Stimulated activated CD4-positive, alpha-beta T cell treated with anti-CD3 and anti-CD28 coated beads, Interleukin-2, amount 100 ng/mL, for 4 hours (primary cell): ENCODE results near the gene TYMS.

Experiments used
- DNase-seq: peaks from one replicate; pipeline ENCODE4 v3.0.0-alpha.2; 2020; ENCODE audit warnings: low read depth

Gene TYMS

DNA sequence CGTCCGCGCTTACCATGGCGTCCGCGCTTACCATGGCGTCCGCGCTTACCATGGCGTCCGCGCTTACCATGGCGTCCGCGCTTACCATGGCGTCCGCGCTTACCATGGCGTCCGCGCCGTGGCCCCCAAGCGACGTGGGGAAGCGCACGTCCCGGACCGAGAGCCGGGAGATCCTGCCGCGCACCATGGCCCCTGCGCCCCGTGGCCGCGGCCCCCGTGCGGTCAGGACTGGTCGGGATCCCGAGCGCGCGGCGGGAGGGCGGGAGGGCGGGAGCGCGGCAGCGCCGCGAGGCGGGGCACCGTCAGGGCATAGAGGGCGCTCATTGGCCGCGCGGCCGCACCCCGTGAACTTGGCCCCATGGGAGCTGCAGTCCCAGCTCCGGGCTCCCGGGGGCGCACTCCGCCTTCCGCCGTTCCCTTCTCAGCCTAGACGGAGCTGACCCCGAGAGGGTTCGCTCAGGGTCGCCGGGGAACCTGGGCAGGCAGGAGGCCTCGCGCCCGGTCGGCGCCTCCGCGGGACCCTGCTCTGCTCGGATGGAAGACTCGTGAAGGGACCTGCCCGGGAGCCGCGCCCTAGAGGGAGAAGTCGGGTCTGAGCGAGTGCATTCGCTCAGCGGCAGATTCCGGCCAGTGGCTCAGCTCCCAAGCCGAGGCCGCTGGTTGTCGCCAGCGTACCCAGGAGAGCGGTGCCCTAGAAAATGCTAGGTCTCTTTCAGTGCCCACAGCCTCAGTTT lies 55.1 kb downstream of the TYMS start, which contains the start of gene ENOSF1:
Gene ENOSF1, minus strand, starts transcription at position 230 of the 734 bp plus-strand sequence. Its CDS starts 43 bp downstream, at position 187.
- peak; percentile 76 for DNase-seq

DNA sequence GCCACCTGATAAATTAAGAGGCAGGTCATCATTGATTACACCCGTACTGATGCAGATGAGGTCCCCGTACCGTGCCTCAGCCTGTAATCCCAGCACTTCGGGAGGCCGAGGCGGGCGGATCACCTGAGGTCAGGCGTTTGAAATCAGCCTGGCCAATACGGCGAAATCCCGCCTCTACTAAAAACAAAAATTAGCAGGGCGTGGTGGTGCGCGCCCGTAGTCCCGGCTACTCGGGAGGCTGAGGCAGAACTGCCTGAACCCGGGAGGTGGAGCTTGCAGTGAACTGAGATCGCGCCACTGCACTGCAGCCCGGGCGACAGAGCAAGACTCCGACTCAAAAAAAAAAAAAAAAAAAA lies 55.7 kb downstream of the TYMS start:
- DNase-seq, result no peak

- DNase-seq, result no peak
Measured at GRCh38 chr18:715626-716025, 58.2 kb downstream of the TYMS start.

DNA sequence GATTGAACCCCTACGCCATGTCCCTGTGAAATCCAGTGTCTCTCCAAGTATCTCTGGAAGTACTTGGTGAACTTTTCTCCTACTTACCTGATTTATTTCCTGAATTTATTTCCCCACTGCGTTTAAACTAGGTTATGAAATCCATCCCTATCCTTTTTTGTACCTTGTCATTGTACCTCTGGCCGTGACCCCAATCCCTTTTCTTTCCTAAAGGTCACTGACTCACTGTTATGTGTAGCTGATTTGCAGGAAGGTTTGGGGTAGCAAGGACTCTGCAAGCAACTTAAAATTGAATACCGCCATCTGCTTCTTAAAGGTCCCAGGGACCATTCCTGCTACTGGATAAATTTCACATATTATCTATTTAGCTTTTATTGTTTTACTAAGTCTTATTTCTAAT lies 59.5 kb downstream of the TYMS start:
- DNase-seq, result no peak
